Smooth muscle cell (in vitro differentiated cells): ENCODE results near the gene CCDC73. TPM values are rescaled to one million over a fixed set of nuclear protein-coding genes. Genes with fewer than 3 reads are reported as not detected.
"Not testable (repeated sequence)": the region's sequence is repeated elsewhere in the genome, so short reads cannot be mapped to it uniquely, and the experiment has no call there.

Source experiments
- DNase-seq: peaks from one replicate; lab custom pipeline; 2025; ENCODE audit not compliant: unreplicated experiment; lab: John Stamatoyannopoulos, UW
- H2AFZ ChIP-seq: fragments of 200-600 bp; sonication (generic); 2 replicates; pipeline ENCODE4 v1.6.0; 2016; ENCODE audit warnings: antibody characterized with exemption, low read depth, mild to moderate bottlenecking
- H3F3A ChIP-seq: fragments of 200-600 bp; sonication (generic); 2 replicates; pipeline ENCODE4 v1.6.0; 2017; ENCODE audit warnings: antibody characterized with exemption, low read depth
- H3K27ac ChIP-seq: fragments of 200-600 bp; sonication (generic); 2 replicates; pipeline ENCODE4 v1.5.1; 2016; ENCODE audit warnings: low read depth, mild to moderate bottlenecking
- H3K27me3 ChIP-seq: fragments of 200-600 bp; sonication (generic); 2 replicates; pipeline ENCODE4 v1.6.1; 2016; ENCODE audit warnings: low read depth, mild to moderate bottlenecking
- H3K36me3 ChIP-seq: fragments of 200-600 bp; sonication (generic); 2 replicates; pipeline ENCODE4 v1.5.1; 2016; ENCODE audit warnings: low read depth
- H3K4me1 ChIP-seq: fragments of 200-600 bp; sonication (generic); 2 replicates; pipeline ENCODE4 v1.5.1; 2016; ENCODE audit warnings: low read depth
- H3K4me2 ChIP-seq: fragments of 200-600 bp; sonication (generic); 2 replicates; pipeline ENCODE4 v1.6.0; 2016; ENCODE audit warnings: mild to moderate bottlenecking
- H3K4me3 ChIP-seq: fragments of 200-600 bp; sonication (generic); 2 replicates; pipeline ENCODE4 v1.5.1; 2016; ENCODE audit warnings: mild to moderate bottlenecking
- H3K79me2 ChIP-seq: fragments of 200-600 bp; sonication (generic); 2 replicates; pipeline ENCODE4 v1.6.0; 2016; ENCODE audit warnings: low read depth, mild to moderate bottlenecking
- H3K9ac ChIP-seq: fragments of 200-600 bp; sonication (generic); 2 replicates; pipeline ENCODE4 v1.6.0; 2016; ENCODE audit warnings: low read depth
- H3K9me3 ChIP-seq: fragments of 200-600 bp; sonication (generic); replicated peaks from 2 replicates; pipeline ENCODE4 v1.5.1; 2016; ENCODE audit warnings: low read depth
- H4K20me1 ChIP-seq: fragments of 200-600 bp; sonication (generic); 2 replicates; pipeline ENCODE4 v1.6.0; 2016; ENCODE audit warnings: low read depth
- WGBS: methylation state at CpG from one replicate; pipeline ENCODE4 v1.1.7; 2016; ENCODE audit warnings: low lambda C conversion rate; 5-methylcytosine and 5-hydroxymethylcytosine counted together
- polyA plus RNA-seq: library from polyadenylated mRNA; unstranded; fragments of >200 nt; fragmentation: Nextera tagmentation; extraction: Ambion mirVana; gene quantifications from 2 replicates; pipeline ENCODE4 v1.2.1, GENCODE V29; 2016
- total RNA-seq: library from RNA; depleted of rRNA; stranded (reverse); fragments of >200 nt; gene quantifications from 2 replicates; pipeline ENCODE4 v1.2.3, GENCODE V29; 2014
- TF ChIP-seq, protein P1 (sequence below): fragments of 200-600 bp; sonication (generic); IDR thresholded peaks from 2 replicates; pipeline ENCODE4 v1.5.1; 2017; ENCODE audit warnings: borderline replicate concordance, mild to moderate bottlenecking, antibody characterized with exemption; ENCODE audit not compliant: insufficient read depth, poor library complexity, severe bottlenecking

Gene CCDC73
- total and polyA plus RNA-seq, 2 experiments from 2014 or later, result not detected

- Histone ChIP-seq H3K27me3 (no peaks in the 10 kb centered on the region), H3F3A (no peaks in the 10 kb centered on the region), H3K9me3 (no peaks in the 10 kb centered on the region), H3K36me3 (no peaks in the 10 kb centered on the region), H3K27ac (no peak overlapping the region), H3K4me3 (no peak overlapping the region), H2AFZ (no peak overlapping the region), H4K20me1 (no peaks in the 10 kb centered on the region), H3K4me2 (no peak overlapping the region), H3K79me2 (no peaks in the 10 kb centered on the region), H3K9ac (no peak overlapping the region), H3K4me1 (no peaks in the 10 kb centered on the region)
- 81% methylated on average over 2 of the region's 2 CpGs for WGBS
- DNase-seq, result no peak
- TF ChIP-seq, protein P1, sequence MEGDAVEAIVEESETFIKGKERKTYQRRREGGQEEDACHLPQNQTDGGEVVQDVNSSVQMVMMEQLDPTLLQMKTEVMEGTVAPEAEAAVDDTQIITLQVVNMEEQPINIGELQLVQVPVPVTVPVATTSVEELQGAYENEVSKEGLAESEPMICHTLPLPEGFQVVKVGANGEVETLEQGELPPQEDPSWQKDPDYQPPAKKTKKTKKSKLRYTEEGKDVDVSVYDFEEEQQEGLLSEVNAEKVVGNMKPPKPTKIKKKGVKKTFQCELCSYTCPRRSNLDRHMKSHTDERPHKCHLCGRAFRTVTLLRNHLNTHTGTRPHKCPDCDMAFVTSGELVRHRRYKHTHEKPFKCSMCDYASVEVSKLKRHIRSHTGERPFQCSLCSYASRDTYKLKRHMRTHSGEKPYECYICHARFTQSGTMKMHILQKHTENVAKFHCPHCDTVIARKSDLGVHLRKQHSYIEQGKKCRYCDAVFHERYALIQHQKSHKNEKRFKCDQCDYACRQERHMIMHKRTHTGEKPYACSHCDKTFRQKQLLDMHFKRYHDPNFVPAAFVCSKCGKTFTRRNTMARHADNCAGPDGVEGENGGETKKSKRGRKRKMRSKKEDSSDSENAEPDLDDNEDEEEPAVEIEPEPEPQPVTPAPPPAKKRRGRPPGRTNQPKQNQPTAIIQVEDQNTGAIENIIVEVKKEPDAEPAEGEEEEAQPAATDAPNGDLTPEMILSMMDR, result no peak
Observed at GRCh38 chr11:32775908-32776307, 18.6 kb downstream of the CCDC73 start.

DNA sequence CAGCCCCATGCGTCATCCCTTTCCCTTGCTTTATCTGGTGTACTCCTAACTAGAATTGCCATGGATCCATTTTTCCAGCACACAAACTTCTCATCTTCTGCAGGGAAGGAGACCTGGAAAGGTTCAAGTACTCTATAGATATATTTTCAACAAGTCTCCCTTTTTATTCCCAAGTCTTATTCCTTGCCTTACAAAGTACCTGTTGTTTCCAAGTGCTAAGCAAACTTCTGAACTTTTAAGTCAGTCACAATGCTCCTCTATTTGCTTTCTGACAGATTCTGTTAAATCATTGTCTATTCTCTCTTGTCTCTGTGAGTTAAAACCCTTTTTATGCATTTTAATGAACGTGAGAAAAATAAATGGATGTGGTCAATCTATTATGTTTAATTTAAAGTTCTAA lies 20.4 kb downstream of the CCDC73 start:
- Histone ChIP-seq H4K20me1 (no peaks in the 10 kb centered on the region), H3K27ac (no peak overlapping the region), H3K4me3 (no peak overlapping the region), H3F3A (no peaks in the 10 kb centered on the region), H3K4me2 (no peak overlapping the region), H2AFZ (no peak overlapping the region), H3K9me3 (no peaks in the 10 kb centered on the region), H3K27me3 (no peaks in the 10 kb centered on the region), H3K9ac (no peak overlapping the region), H3K79me2 (no peaks in the 10 kb centered on the region), H3K36me3 (no peaks in the 10 kb centered on the region), H3K4me1 (no peaks in the 10 kb centered on the region)
- TF ChIP-seq, protein P1, result no peak
- 82% methylated on average over 2 of the region's 2 CpGs for WGBS
- no peak for DNase-seq

DNA sequence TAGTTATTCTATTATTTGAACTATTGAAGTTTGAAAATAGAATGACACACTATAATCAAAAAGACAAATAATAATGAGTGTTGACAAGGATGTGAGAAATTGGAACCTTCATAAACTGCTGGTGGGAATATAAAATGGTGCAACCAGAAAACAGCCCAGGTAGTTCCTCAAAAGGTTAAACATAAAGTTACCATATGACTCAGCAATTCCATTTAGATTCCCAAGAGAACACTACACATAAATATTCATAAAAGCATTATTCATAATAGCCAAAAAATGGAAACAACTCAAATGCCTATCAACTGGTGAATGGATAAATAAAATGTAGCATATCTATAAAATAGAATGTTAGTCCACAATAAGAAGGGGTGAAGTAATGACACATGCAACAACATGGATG lies 21.7 kb downstream of the CCDC73 start:
- DNase-seq, result no peak
- H3K9me3 ChIP-seq, result no peaks in the 10 kb centered on the region
- no peaks in the 10 kb centered on the region for H3K36me3 ChIP-seq
- no peaks in the 10 kb centered on the region for H3F3A ChIP-seq
- no peak overlapping the region for H3K27ac ChIP-seq
- TF ChIP-seq, protein P1, result no peak
- no peak overlapping the region for H3K9ac ChIP-seq
- no peak overlapping the region for H2AFZ ChIP-seq
- H3K4me1 ChIP-seq, result no peaks in the 10 kb centered on the region
- H3K4me2 ChIP-seq, result no peak overlapping the region
- H3K4me3 ChIP-seq, result no peak overlapping the region
- no peaks in the 10 kb centered on the region for H3K27me3 ChIP-seq
- H4K20me1 ChIP-seq, result no peaks in the 10 kb centered on the region
- H3K79me2 ChIP-seq, result no peaks in the 10 kb centered on the region

- H3K9ac ChIP-seq, H3K79me2 ChIP-seq, H3K4me1 ChIP-seq, H2AFZ ChIP-seq, H3K9me3 ChIP-seq, H3F3A ChIP-seq, DNase-seq, H3K36me3 ChIP-seq, H4K20me1 ChIP-seq, H3K4me2 ChIP-seq, H3K4me3 ChIP-seq, H3K27ac ChIP-seq: not testable (repeated sequence)
- H3K27me3 ChIP-seq, result peaks cover 15% of the 10 kb centered on the region
- WGBS, result 97% methylated on average over 2 of the region's 2 CpGs
Observed at GRCh38 chr11:32761774-32762173, 32.7 kb downstream of the CCDC73 start.
